NCI-H2227 (cell line): ENCODE results near the gene ZNF326.

Experiments
- DNase-seq: peaks from one replicate; lab custom pipeline; 2025; ENCODE audit not compliant: unreplicated experiment; lab: John Stamatoyannopoulos, UW

ZNF326 gene, protein sequence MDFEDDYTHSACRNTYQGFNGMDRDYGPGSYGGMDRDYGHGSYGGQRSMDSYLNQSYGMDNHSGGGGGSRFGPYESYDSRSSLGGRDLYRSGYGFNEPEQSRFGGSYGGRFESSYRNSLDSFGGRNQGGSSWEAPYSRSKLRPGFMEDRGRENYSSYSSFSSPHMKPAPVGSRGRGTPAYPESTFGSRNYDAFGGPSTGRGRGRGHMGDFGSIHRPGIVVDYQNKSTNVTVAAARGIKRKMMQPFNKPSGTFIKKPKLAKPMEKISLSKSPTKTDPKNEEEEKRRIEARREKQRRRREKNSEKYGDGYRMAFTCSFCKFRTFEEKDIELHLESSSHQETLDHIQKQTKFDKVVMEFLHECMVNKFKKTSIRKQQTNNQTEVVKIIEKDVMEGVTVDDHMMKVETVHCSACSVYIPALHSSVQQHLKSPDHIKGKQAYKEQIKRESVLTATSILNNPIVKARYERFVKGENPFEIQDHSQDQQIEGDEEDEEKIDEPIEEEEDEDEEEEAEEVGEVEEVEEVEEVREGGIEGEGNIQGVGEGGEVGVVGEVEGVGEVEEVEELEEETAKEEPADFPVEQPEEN

DNA sequence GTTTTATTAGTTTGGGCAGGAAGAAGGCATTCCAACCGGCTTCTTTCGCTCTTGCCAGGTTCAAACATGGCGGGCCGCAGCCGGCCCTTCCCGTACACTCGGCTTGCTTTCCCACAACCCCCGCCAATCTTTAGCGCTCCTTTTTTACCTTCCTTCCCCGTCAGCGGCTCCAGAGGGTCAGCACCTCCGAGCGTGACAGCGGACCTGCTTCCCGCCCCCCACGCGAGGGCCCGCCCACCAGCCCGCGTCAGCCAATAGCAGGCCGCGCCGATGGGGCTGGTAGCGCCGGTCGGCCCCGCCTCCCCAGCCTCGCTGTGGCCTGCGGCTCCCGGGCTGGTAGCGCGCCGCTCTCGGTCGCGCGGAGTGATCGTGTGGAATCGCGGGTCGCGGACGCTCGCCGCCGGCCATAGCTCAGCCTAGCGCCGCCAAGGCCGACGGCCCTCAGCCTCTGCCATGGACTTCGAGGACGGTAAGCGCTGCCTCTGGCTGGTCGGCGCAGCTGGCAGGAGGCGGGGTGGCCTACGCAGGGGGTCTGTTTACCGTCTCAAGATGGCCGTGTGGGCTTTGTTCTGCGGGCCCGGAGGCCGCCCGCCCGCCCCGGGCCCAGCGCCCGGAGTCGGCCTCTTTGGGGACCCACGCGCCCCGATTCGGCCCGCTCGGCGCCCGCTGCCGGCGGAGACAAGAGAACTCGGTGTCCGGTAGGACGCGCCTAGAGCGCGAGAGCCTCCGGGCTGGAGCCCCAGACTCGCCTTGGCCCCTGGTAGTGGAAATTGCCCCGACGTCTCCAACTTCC is at the start of gene ZNF326:
Gene ZNF326 (plus strand): TSS at position 306 of the 793 bp plus-strand sequence. CDS start 148 bp downstream, at position 454.
- DNase-seq: peak; percentile 98

DNA sequence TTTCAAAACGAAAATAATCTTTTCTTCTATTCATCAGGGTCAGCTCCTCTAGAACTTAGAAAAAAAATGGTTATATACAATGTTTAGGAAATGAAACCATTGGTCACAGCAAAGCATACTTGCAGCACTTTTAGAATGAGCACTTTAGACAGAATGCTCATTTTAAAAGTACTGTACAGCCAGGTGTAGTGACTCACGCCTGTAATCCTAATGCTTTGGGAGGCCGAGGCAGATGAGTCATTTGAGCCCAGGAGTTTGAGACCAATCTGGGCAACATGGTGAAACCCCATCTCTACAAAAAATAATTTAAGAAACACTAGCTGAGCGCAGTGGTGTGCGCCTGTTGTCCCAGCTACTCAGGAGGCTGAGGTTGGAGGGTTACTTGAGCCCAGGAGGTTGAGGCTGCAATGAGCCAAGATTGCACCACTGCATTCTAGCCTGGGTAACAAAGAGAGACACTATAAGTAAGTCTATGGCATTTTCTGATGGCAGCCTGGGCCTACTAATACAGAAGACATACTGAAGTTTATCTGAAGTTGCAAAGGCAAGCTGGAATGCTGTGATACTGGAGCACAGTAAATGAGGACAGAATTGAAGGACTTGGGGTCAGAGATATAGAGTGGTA is 48.9 kb upstream of the ZNF326 start:
- DNase-seq: no peak

DNA sequence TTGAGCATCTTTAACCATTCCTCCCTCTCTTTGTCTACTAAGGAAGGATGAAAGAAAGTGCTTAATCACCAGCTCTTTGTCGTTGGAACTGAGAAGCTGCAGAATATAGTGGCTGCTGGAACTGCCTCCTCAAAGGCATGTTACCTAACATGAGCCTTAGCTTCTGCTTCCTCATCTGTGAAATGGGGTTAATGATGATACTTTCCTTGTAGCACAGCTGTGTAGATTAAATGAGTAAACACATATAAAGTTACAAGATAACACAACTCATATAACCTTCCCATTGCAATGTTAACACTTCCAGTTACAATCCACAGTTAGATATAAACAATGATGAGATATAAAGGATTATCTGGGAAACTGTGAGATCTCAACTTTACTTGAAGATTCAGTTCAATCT is 48.4 kb upstream of the ZNF326 start:
- DNase-seq: no peak

DNA sequence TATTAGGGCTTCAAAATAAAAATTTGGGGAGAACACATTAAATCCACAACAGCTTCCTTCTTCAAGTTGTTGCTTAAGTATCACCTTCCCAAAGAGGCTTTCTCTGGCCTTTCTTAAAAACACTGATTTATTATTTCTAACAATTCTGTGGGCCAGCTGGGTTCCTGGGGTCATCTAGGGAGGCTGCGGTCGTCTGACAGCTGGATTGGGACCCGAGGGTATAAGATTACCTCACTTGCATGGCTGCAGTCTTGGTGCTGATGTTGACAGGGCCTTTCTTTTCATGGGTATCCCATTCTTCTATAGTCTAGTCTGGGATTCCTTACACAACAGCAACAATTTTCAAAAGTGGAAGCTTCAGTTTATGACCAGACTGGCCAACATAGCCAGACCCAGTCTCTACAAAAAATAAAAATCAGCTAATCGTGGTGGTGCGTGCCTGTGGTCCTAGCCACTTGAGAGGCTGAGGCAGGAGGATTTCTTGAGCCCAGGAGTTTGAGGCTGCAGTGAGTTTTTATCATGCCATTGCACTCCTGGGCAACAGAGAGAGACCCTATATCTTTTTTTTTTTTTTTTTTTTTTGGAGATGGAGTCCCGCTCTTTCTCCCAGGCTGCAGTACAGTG is 46.1 kb upstream of the ZNF326 start:
- no peak for DNase-seq

DNA sequence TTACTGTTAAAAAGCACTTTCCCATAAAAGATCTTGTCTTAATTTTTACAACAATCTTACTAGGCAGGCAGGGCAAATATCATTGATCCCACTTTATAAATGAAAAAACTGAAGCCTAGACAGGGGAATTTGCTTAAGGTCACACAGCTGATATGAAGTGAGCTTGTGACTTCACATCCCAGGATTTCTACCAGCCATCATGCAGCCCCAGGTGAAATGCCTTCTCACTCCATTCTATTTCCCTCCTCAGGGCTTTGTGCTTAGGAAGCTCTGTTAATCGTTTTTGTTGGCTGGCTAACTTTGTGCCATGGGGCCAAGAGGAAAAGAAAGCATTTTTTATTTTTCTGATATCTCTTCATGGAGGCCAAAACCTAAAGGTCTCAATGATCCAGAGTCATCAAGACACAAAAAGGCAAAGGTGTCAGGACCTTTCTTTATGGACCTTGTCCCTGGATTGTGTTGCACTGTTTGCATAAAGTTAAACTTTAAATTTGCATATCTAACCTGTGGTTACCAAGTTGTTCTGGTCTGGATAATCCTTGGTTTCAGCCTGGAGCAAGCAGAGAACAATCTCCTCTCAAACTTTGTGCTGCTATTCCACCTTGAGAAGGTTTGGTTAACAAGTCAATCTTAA is 44.8 kb upstream of the ZNF326 start:
- DNase-seq: no peak

DNA sequence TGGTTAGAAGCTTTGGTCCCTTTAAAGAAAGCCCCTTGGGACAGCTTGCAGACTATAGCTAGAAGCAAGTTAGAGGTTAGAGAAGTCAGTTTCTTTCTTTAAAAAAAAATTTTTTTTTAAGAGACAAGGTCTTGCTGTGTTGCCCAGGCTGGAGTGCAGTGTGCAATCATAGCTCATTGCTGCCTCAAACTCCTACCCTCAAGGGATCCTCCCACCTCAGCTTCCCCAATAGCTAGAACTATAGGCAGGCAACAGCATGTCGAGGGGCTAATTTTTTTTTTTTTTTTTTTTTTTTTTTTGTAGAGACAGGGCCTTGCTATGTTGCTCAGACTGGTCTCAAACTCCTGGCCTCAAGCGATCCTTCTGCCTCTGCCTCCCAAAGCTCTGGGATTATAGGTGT is 44.2 kb upstream of the ZNF326 start:
- no peak for DNase-seq

DNA sequence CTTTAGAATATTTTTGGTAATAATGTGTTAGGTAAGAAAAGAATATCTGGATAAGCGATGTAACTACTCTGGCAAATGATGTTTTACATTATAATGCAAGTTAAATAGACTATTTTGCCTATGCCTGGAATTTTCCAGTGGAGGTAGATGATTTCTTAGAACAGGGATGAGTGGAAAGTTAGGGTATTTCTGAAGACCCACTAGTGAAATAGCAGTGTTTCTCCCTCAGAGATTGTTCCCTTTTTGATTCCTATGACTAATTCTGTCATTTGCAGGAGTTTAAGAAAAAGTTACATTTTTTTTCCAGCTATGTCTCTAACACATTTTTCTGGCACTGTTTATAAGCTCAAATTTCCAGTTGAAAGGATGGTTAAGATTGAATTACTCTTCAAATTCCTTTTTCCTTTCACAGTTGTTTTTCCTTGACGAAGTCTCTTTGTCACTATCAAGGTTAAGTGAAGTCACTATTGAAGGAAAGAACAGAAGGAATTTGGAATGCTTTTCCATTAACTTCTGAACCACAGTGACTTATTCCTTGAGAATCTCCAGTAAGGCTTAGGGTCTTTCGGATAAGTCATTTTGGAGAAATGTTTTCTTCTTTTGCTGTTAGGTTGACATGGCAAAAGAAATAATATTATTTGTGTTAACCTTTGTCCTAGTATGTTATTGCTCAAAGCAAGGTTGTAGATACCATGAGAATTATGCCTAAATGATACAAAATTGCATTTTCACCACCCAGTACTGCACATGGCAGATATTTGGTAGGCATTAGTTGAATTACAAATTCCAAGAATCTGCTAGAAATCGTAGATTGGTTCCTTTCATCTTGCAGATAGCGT is 42.9 kb upstream of the ZNF326 start:
- no peak for DNase-seq

DNA sequence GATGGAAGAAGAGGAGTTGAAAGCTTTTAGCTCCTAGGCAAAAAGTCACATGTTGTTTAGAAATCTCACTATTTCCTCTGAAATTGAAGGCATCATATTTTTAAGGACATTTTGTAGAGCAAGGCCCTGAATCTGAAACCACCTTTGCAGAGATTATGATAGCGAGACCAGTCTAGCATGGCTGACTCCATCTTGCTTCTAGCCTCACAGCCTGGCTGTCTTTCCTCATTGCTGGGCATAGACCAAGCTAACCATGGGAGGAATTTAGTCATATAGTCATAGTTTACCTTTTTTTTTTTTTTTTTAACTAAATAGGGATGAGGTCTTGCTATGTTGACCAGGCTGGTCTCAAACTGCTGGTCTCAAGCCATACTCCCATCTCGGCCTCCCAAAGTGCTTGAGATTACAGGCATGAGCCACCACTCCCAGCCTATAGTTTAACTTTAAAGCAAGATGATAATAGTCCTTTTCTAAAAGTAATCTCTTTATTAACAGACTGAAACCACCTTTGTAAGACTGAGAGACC is 42.2 kb upstream of the ZNF326 start:
- no peak for DNase-seq

DNA sequence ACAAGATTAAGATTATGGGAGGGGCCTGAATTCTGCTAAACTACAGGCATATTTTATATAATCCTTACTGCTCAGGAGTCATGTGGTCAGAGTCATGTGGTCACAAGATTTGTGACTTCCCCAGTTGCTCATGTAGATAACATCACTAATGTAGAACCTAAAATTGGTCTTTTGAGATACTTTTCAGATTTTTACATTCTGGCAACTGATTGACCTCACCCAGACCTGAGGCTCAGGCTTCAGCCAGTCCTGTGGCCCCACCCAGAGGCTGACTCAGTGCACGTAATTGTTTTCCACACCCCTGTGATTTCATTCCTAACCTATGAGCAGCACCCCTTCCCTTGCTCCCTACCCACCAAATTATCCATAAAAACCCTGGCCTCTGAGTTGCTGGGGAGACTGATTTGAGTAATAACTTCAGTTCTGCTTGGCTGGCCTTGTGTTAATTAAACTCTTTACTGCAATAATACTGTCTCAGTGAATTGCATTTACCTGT is 41.7 kb upstream of the ZNF326 start:
- no peak for DNase-seq

DNA sequence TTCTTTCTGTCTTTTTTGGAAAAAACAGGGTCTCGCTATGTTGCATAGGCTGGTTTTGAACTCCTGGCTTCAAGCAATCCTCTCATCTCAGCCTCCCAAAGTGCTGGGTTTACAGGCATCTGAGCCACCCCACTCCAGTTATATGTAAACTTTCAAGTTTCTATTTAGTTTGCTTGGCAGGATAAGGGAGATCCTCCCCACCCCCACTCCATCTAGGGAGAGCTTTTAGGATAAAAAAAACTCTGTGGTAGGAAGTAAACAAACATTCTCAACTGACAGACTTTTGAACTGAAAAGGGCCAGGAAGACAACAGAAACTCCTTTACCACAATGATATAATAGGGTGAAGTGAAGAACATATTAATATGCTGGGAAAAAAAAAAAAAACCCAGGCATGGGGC is 41.0 kb upstream of the ZNF326 start:
- no peak for DNase-seq

DNA sequence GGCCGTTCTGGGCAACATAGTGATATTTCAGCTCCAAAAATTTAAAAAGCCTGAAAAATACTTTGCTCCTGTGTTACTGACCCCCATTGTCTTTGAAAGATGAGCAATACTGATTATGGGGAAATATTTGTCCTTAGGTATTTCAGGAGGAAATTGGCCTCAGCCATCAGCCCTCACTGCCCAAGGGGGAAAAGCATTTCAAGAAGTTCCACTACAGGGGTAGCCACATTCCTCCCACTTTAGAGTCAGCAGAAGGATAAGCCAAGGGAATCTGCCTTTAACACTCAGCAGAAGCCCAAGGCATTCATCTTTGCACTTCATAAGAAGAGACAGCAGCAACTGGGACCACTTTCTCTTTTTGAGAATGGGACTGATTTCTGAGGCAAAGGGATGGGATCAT is 40.5 kb upstream of the ZNF326 start:
- no peak for DNase-seq

DNA sequence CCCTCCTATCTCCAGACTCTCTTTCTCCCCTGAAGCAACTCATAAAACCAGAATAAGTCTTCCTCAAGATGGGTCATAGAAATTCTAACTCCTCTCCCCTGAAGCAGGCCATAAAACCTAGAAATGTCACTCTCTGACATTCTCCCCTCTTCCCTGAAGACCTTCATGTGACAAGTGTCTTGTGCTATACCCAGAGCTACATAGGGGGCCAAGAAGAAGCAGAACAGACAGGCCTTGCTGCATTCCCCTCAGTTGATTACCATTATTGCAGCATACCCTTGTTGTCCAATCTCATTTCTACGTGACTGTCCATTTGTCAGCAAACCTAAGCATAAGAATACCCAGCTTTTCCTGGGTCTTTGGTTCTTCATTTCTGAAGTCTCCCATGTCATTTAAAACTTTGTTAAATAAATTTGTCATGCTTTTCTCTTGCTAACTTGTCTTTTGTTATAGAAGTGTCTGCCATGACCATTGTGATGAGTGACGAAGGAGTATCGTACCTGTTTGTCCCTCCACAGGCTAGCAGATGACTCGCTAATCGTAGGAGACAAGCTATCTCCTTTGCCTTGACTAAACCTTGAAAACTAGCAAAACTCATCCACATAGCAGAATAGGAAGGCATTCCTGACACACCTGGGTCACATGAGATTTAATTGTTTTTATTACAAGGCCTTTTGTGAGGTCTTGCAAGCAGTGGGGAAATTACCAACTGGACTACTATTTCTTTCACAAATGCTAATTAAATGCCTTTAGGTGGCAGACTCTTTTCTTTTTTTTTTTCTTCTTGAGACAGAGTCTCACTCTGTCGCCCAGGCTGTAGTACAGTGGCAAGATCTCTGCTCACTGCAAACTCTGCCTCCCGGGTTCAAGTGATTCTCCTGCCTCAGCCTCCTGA is 39.4 kb upstream of the ZNF326 start:
- no peak for DNase-seq

DNA sequence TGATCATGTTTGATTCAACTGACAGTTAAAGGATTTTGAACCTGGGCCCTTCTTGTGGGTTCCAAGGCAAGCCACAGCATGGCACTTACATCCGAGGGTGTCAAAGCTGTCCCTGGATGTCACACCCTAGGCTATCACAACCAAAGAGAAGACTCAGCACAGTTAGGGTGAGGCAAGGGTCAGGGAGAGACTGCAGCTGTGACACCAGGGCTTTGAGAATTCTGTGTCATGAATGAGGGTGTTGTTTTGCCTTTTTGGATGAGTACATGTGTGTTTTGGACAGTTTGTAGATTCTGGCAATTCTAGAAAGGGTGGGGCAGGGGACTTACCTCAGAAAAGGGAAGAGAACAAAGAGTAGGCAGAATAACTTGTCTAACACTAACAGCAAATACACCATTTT is 37.8 kb upstream of the ZNF326 start:
- DNase-seq: no peak

DNA sequence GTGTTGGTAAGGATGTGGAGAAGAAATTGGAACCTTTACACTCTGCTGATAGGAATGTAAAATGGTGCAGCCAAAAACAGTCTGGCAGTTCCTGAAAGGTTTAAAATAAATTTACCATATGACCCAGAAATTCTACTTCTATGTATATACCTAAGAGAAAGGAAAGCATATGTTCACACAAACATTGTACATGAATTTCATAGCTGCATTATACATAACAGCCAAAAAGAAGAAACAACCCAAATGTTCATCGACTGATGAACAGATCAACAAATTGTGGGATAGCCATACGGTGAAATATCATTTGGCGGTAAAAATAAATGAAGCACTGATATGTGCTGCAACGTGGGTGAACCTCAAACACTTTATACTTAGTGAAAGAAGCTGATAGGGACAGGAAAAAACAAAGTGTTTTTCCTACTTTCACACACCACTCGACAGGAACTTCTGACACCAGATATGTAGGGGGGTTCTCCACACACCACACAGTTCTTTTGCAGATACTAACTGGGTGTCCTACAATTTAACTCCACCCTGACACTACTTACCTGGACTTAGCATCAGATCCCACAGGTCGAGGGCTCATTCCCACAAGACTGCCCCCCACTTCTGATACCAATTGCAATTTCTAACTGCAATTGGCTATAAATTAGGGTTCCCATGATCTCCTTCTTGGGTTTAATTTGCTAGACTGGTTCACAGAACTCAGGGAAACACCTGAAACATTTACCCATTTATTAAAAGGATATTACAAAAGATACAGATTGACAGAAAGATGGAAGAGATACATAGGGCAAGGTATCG is 35.9 kb upstream of the ZNF326 start:
- DNase-seq: no peak

DNA sequence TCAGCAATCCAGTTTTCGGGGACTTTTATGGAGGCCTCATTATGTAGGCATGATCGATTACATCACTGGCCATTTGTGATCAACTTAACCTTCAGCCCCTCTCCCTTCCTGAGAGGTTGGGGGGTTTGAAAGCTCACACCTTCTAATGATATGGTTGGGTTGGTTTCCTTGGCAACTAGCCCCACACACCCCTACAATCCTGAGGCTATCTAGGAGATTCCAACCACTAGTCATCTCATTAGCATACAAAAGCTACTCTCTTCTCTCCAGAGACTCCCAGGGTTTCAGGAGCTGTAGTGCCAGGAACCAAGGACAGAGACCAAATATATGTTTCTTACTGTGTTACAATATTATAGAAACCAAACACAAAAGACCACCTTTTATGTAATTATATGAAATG is 35.2 kb upstream of the ZNF326 start:
- no peak for DNase-seq

DNA sequence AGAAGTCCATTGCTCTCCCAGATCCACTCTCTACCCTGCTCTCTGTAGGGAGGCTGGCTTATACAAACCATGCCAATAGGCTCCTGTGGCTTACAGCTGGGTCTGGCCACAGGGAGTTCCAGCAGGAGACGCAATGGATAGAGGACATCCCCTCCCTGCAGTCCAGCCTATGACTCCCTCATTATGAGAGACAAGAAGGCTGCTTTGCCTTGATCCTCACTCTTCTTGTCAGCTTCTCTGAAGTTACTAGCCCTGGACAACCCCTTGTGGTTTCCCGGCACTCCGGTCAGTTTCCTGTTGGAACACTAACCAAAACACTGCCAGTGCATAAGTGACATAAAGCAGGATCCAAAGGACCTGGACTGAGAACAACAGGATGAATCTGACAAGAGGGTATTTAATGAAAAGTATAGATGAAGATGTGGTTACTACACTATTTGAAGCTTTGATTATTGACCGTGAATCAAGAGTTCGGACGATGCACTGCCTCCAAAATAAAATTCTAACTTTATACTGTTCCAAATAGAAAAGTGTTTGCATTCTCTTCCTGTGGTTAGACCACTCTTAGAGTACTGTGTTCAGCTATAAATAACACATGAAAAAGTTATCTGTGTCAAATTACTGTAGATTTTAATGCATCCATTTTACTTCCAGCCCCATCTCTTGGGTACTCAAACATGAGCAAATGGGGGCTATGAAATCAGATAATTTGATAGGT is 32.7 kb upstream of the ZNF326 start:
- no peak for DNase-seq

DNA sequence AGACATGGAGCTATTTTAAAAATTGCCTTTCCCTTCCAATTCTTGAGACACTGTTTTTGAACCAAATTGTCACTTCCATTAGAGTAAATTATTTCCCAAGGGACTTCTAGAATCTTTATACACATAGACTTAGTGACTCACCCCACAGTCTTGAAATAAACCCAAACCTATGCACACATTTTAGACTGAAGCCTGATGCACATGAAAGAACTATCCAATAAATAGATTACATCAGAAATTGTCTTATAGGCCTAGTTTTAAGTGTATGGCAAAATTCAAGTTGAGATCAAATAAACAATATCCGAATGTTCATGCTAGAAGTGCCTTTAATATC is 32.2 kb upstream of the ZNF326 start:
- DNase-seq: no peak
